Peyer's patch (tissue), 4 donors: ENCODE data around the gene DOCK4.

Source experiments
- CTCF ChIP-seq, 6 experiments: fragments of 450-650 bp in 4 of 6; fragments of 200-600 bp in 2 of 6; sonication (generic) in 1 of 6; IDR thresholded peaks; one replicate each; pipeline ENCODE4 v1.5.1; 2017 to 2019; ENCODE audit warnings: antibody characterized with exemption in 6 of 6, mild to moderate bottlenecking in 3 of 6, moderate library complexity in 1 of 6
- POLR2A ChIP-seq, 2 donors: fragments of 450-650 bp; IDR thresholded peaks; one replicate each; pipeline ENCODE4 v1.5.1; 2017; ENCODE audit warnings: antibody characterized with exemption in 2 of 2, mild to moderate bottlenecking in 2 of 2, moderate library complexity in 2 of 2

DNA sequence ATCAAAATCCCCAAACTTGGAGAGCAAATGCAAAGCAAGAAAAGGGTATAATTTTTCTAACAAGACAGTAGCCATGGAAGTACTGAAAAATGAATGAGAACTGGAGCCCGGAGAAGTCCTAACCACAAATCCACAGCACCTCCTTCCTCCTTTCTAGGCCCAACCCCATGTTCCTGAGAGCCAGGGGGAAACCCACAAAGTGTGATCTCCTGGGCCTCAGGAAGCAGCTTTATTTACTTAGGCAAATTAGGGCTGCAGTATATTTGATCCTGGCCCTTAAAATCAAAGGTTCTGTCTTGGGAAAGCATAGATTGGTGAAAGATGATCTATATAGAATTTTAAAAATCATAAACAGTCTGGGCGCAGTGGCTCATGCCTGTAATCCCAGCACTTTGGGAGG, 103.0 kb downstream of the DOCK4 start:
- TF ChIP-seq POLR2A (IDR thresholded peaks at IDR 0.05) (no peak), CTCF (IDR thresholded peaks at IDR 0.05) (no peak)
